ENCODE measurements around the gene ZAP70.

GRCh38 chr2:97699765-97700444, 13.5 kb upstream of the ZAP70 start:
- TF ChIP-seq GATA3 (IDR thresholded peaks at IDR 0.05; ENCODE audit: low read depth, low read length) (no peak), GATA2 (IDR thresholded peaks at IDR 0.05; ENCODE audit: low read depth, low read length) (no peak)

Data from SH-SY5Y (cell line).